ENCODE results near the gene KIR2DL1. TPM values are rescaled to one million over a fixed set of nuclear protein-coding genes. Genes with fewer than 3 reads are reported as not detected.

KIR2DL1 gene
- not detected in 2 replicates for total RNA-seq

DNA sequence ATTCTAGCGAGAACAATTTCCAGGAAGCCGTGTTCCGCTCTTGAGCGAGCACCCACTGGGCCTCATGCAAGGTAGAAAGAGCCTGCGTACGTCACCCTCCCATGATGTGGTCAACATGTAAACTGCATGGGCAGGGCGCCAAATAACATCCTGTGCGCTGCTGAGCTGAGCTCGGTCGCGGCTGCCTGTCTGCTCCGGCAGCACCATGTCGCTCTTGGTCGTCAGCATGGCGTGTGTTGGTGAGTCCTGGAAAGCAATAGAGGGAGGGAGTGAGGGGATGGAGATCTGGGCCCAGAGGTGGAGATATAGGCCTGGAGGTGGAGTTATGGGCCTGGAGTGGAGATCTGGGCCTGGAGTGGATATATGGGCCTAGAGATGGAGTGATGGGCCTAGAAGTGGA, at the start of gene KIR2DL1:
TSS of gene KIR2DL1 (plus strand) at position 148 of the 400 bp plus-strand sequence. CDS start at position 206, 58 bp downstream.

DNA sequence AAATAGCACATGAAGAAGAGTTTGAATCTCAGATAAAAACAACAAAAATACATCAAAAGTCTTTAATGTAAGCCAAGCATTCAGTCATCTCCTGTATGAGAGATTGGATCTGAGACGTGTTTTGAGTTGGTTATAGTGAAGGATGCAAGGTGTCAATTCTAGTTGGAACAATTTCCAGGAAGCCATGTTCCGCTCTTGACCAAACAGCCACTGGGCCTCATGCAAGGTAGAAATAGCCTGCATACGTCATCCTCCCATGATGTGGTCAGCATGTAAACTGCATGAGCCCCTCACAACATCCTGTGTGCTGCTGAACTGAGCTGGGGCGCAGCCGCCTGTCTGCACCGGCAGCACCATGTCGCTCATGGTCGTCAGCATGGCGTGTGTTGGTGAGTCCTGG, 45.5 kb upstream of the KIR2DL1 start, which contains the start of gene KIR3DL3:
TSS of gene KIR3DL3 (plus strand) at position 301 of the 400 bp plus-strand sequence. CDS start at position 356, 55 bp downstream.

DNA sequence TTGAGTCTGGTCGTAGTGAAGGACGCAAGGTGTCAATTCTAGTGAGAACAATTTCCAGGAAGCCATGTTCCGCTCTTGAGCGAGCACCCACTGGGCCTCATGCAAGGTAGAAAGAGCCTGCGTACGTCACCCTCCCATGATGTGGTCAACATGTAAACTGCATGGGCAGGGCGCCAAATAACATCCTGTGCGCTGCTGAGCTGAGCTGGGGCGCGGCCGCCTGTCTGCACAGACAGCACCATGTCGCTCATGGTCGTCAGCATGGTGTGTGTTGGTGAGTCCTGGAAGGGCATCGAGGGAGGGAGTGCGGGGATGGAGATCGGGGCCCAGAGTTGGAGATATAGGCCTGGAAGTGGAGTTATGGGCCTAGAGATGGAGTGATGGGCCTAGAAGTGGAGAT, 31.3 kb upstream of the KIR2DL1 start, which contains the start of gene KIR2DL3:
TSS of gene KIR2DL3 (plus strand) at position 208 of the 400 bp plus-strand sequence. CDS start at position 241, 33 bp downstream.

DNA sequence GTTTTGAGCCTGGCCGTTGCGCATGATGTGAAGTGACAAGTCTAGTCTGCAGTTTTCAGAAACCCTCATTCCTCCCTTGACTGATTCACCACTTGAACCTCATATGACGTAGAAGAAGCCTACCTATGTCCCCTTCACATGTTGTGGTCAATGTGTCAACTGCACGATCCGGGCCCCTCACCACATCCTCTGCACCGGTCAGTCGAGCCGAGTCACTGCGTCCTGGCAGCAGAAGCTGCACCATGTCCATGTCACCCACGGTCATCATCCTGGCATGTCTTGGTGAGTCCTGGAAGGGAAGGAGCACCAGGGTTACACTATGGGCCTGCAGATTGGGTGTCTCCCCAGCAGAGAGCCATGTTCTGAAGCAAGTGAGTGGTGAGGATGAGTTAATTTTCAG, 33.8 kb downstream of the KIR2DL1 start, which contains the start of gene KIR2DL4:
TSS of gene KIR2DL4 (plus strand) at position 201 of the 400 bp plus-strand sequence. CDS start at position 243, 42 bp downstream.

DNA sequence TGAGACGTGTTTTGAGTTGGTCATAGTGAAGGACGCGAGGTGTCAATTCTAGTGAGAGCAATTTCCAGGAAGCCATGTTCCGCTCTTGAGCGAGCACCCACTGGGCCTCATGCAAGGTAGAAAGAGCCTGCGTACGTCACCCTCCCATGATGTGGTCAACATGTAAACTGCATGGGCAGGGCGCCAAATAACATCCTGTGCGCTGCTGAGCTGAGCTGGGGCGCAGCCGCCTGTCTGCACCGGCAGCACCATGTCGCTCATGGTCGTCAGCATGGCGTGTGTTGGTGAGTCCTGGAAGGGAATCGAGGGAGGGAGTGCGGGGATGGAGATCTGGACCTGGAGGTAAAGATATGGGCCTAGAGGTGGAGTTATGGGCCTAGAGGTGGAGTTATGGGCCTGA, 46.7 kb downstream of the KIR2DL1 start, which contains the start of gene KIR3DL1:
TSS of gene KIR3DL1 (plus strand) at position 218 of the 400 bp plus-strand sequence.

DNA sequence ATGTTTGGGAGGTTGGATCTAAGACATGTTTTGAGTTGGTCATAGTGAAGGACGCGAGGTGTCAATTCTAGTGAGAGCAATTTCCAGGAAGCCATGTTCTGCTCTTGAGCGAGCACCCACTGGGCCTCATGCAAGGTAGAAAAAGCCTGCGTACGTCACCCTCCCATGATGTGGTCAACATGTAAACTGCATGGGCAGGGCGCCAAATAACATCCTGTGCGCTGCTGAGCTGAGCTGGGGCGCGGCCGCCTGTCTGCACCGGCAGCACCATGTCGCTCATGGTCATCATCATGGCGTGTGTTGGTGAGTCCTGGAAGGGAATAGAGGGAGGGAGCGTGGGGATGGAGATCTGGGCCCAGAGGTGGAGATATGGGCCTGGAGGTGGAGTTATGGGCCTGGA, 62.9 kb downstream of the KIR2DL1 start, which contains the start of gene KIR2DS4:
TSS of gene KIR2DS4 (plus strand) at position 181 of the 400 bp plus-strand sequence.

Other genes starting within 250 kb of the KIR2DL1 start
- gene LILRA2, start 196.0 kb upstream of the KIR2DL1 start, total RNA-seq: not detected in 2 replicates
- not detected in 2 replicates for gene LILRA1, start 176.2 kb upstream of the KIR2DL1 start, total RNA-seq
- gene LILRB1, start 139.3 kb upstream of the KIR2DL1 start, total RNA-seq: not detected in 2 replicates
- not detected in 2 replicates for gene LILRB4, start 106.8 kb upstream of the KIR2DL1 start, total RNA-seq
- not detected in 2 replicates for gene KIR3DL3, start 45.4 kb upstream of the KIR2DL1 start, total RNA-seq
- not detected in 2 replicates for gene KIR2DL3, start 31.3 kb upstream of the KIR2DL1 start, total RNA-seq
- gene KIR2DL4, start 33.8 kb downstream of the KIR2DL1 start, total RNA-seq: not detected in 2 replicates
- not detected in 2 replicates for gene KIR3DL1, start 46.7 kb downstream of the KIR2DL1 start, total RNA-seq
- not detected in 2 replicates for gene KIR2DS4, start 62.9 kb downstream of the KIR2DL1 start, total RNA-seq
- not detected in 2 replicates for gene KIR3DL2, start 80.7 kb downstream of the KIR2DL1 start, total RNA-seq
- gene FCAR, start 104.4 kb downstream of the KIR2DL1 start, total RNA-seq: not detected in 2 replicates
- gene NCR1, start 136.4 kb downstream of the KIR2DL1 start, total RNA-seq: not detected in 2 replicates
- not detected in 2 replicates for gene NLRP7, start 177.7 kb downstream of the KIR2DL1 start, total RNA-seq
- not detected in 2 replicates for gene NLRP2, start 196.6 kb downstream of the KIR2DL1 start, total RNA-seq

Measured in bronchial smooth muscle cell (primary cell).